ENCODE results near the gene CDHR5. TPM values are rescaled to one million over a fixed set of nuclear protein-coding genes. Genes with fewer than 3 reads are reported as not detected.

Gene CDHR5
- total RNA-seq, 4 donors from 2014 or later, result 256 to 1,063 (median 597) TPM

GRCh38 chr11:613369-613968 is 11.3 kb downstream of the CDHR5 start:
- TF ChIP-seq EP300 (IDR thresholded peaks at IDR 0.05; ENCODE audit: low read depth), result no peak
- TF ChIP-seq POLR2AphosphoS5 (IDR thresholded peaks at IDR 0.05), result peak; percentile 3 to 52 (median 42)
- peak; percentile 37 for TF ChIP-seq POLR2A (IDR thresholded peaks at IDR 0.05)
- peak overlapping the region in 2 of 4 donors; percentile 13 to 78 for H3K4me3 ChIP-seq
- in situ Hi-C loops (cut with MboI; ENCODE audit: low pct_ligation_motif_present in 1 of 4, low pct_unique_long_range_greater_than_20kb in 1 of 4, low sequenced_read_pairs in 3 of 4), result no loop called here
- no peaks in the 10 kb centered on the region for H3K9me3 ChIP-seq
- DNase-seq, result peak; percentile 92
- intact Hi-C loops (cut with DNase I; ENCODE audit: low total_unique reads), result no loop called here
- H3K4me1 ChIP-seq, result peaks cover 20 to 48% (median 37%) of the 10 kb centered on the region in 4 donors
- H3K27me3 ChIP-seq, result no peaks in the 10 kb centered on the region
- H3K27ac ChIP-seq, result peak overlapping the region; percentile 92 to 99 (median 96)
- WGBS, 2 donors (ENCODE audit: low coverage in 1 of 2), result 50% methylated on average over 22 of the region's 36 CpGs; no CpG with 5 or more reads in 1 of the 2 donors
- H3K36me3 ChIP-seq, result peaks cover 0 to 29% (median 13%) of the 10 kb centered on the region in 4 donors

GRCh38 chr11:612961-613300 is 11.8 kb downstream of the CDHR5 start:
- Histone ChIP-seq H3K27me3 (no peaks in the 10 kb centered on the region), H3K9me3 (no peaks in the 10 kb centered on the region), H3K4me1 (peaks cover 20 to 48% (median 37%) of the 10 kb centered on the region in 4 donors), H3K27ac (peak overlapping the region; percentile 64 to 96 (median 88)), H3K36me3 (peaks cover 0 to 30% (median 16%) of the 10 kb centered on the region in 4 donors), H3K4me3 (no peak overlapping the region)
- TF ChIP-seq EP300 (IDR thresholded peaks at IDR 0.05; ENCODE audit: low read depth) (no peak), POLR2AphosphoS5 (IDR thresholded peaks at IDR 0.05) (no peak)
- TF ChIP-seq, protein P1, sequence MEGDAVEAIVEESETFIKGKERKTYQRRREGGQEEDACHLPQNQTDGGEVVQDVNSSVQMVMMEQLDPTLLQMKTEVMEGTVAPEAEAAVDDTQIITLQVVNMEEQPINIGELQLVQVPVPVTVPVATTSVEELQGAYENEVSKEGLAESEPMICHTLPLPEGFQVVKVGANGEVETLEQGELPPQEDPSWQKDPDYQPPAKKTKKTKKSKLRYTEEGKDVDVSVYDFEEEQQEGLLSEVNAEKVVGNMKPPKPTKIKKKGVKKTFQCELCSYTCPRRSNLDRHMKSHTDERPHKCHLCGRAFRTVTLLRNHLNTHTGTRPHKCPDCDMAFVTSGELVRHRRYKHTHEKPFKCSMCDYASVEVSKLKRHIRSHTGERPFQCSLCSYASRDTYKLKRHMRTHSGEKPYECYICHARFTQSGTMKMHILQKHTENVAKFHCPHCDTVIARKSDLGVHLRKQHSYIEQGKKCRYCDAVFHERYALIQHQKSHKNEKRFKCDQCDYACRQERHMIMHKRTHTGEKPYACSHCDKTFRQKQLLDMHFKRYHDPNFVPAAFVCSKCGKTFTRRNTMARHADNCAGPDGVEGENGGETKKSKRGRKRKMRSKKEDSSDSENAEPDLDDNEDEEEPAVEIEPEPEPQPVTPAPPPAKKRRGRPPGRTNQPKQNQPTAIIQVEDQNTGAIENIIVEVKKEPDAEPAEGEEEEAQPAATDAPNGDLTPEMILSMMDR (IDR thresholded peaks at IDR 0.05), result no peak
- intact Hi-C loops (cut with DNase I; ENCODE audit: low total_unique reads) (no loop called here), in situ Hi-C loops (cut with MboI; ENCODE audit: low pct_ligation_motif_present in 1 of 4, low pct_unique_long_range_greater_than_20kb in 1 of 4, low sequenced_read_pairs in 3 of 4) (no loop called here)
- no peak for DNase-seq
- 90% methylated on average over 9 of the region's 10 CpGs; no CpG with 5 or more reads in 1 of the 2 donors for WGBS, 2 donors (ENCODE audit: low coverage in 1 of 2)

GRCh38 chr11:612201-612960 is 12.4 kb downstream of the CDHR5 start:
- intact Hi-C loops (cut with DNase I; ENCODE audit: low total_unique reads) (no loop called here), in situ Hi-C loops (cut with MboI; ENCODE audit: low pct_ligation_motif_present in 1 of 4, low pct_unique_long_range_greater_than_20kb in 1 of 4, low sequenced_read_pairs in 3 of 4) (no loop called here)
- Histone ChIP-seq H3K36me3 (peaks cover 0 to 35% (median 20%) of the 10 kb centered on the region in 4 donors), H3K9me3 (no peaks in the 10 kb centered on the region), H3K4me3 (no peak overlapping the region), H3K27me3 (no peaks in the 10 kb centered on the region), H3K27ac (peak overlapping the region; percentile 64 to 96 (median 88)), H3K4me1 (peaks cover 20 to 48% (median 37%) of the 10 kb centered on the region in 4 donors)
- DNase-seq, result peak; percentile 83
- WGBS, 2 donors (ENCODE audit: low coverage in 1 of 2), result 45% methylated on average over 26 of the region's 27 CpGs; no CpG with 5 or more reads in 1 of the 2 donors
- no peak for TF ChIP-seq POLR2A (IDR thresholded peaks at IDR 0.05)
- TF ChIP-seq POLR2AphosphoS5 (IDR thresholded peaks at IDR 0.05), result peak; percentile 15 to 49 (median 38)
- TF ChIP-seq, protein P1 (IDR thresholded peaks at IDR 0.05), result peak; percentile 9 to 80 (median 41)
- TF ChIP-seq EP300 (IDR thresholded peaks at IDR 0.05; ENCODE audit: low read depth), result no peak

DNA sequence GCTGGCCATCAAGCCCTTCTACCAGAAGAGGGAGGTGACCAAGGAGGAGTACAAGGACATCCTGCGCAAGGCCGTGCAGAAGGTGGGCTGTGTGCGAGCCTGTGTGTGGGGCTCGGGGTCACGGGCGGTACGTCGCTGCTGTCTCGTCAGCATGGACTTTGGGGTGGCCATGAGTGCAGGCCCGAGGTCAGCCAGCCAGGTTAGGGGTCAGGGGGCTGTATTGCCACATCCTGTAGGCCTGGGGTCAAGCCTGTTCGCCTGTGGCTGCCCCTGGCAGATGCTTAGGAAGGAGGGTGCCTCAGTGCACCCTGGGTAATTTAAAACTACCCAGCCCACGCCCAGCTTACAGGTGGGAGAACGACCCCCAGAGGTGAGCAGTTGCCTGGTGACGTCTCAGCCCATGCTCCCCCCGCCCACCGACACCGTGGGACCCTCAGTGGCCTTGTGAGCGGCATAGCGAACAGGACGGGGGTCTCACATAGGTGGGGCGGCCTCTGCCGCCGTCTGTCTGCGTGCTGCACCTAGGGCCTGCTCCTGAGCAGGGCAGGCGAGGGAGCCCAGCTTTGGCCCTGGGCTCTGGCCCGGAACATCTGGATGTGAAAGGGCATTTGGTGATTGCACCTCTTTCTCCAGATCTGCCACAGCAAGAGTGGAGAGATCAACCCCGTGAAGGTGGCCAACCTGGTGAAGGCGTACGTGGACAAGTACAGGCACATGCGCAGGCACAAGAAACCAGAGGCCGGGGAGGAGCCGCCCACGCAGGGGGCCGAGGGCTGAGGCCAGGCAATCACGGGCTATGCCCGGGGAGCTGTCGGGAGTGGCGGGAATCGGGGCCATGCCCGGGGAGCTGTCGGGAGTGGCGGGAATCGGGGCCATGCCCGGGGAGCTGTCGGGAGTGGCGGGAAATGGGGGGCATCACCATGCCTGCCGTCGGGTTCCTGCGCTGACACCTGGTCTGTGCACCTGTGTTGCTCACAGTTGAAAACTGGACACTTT is 13.5 kb downstream of the CDHR5 start:
- Histone ChIP-seq H3K27ac (peak overlapping the region; percentile 64 to 96 (median 88)), H3K4me3 (no peak overlapping the region), H3K4me1 (peaks cover 20 to 43% (median 34%) of the 10 kb centered on the region in 4 donors)

More for the DNA sequence above, 13.5 kb downstream of the CDHR5 start:
- Histone ChIP-seq H3K27me3 (no peaks in the 10 kb centered on the region), H3K9me3 (no peaks in the 10 kb centered on the region), H3K36me3 (peaks cover 0 to 46% (median 24%) of the 10 kb centered on the region in 4 donors)
- intact Hi-C loops (cut with DNase I; ENCODE audit: low total_unique reads), result no loop called here
- in situ Hi-C loops (cut with MboI; ENCODE audit: low pct_ligation_motif_present in 1 of 4, low pct_unique_long_range_greater_than_20kb in 1 of 4, low sequenced_read_pairs in 3 of 4), result no loop called here
- DNase-seq, result no peak
- TF ChIP-seq POLR2AphosphoS5 (IDR thresholded peaks at IDR 0.05), result no peak
- TF ChIP-seq, protein P1 (IDR thresholded peaks at IDR 0.05), result no peak
- no peak for TF ChIP-seq POLR2A (IDR thresholded peaks at IDR 0.05)
- no peak for TF ChIP-seq EP300 (IDR thresholded peaks at IDR 0.05; ENCODE audit: low read depth)
- 60 to 88% methylated on average over 1 to 47 of the region's 49 CpGs for WGBS, 2 donors (ENCODE audit: low coverage in 1 of 2)
